Astrocyte of the cerebellum (primary cell): Measurements from ENCODE around the gene TCEAL9.
"Not testable (repeated sequence)": the region's sequence is repeated elsewhere in the genome, so short reads cannot be mapped to it uniquely, and the experiment has no call there.

Source experiments
- DNase-seq: peaks from one replicate; pipeline ENCODE4 v3.0.0-alpha.2; 2011; ENCODE audit warnings: low read depth
- H3K4me3 ChIP-seq: 2 replicates; pipeline ENCODE4 v1.5.1; 2011; ENCODE audit warnings: mild to moderate bottlenecking, low read depth, low read length, moderate library complexity
- CTCF ChIP-seq: IDR thresholded peaks from 2 replicates; pipeline ENCODE4 v1.5.1; 2012; ENCODE audit warnings: low read length, low read depth, moderate library complexity, mild to moderate bottlenecking; ENCODE audit errors: missing control alignments
- in situ Hi-C: cut with HindIII; loops from 2 replicates; pipeline ENCODE4 v1.10.0; 2017; ENCODE audit warnings: low sequenced_read_pairs

TCEAL9 gene

GRCh38 chrX:103338663-103339062 is 17.6 kb upstream of the TCEAL9 start:
- in situ Hi-C loops, result no loop called here
- H3K4me3 ChIP-seq, result no peak overlapping the region

GRCh38 chrX:103343105-103343504 is 13.2 kb upstream of the TCEAL9 start:
- in situ Hi-C loops, result no loop called here
- peak; percentile 18 for DNase-seq

More at GRCh38 chrX:103338663-103339062, 17.6 kb upstream of the TCEAL9 start:
- TF ChIP-seq CTCF, result no peak
- DNase-seq, result no peak

GRCh38 chrX:103344606-103345005 is 11.7 kb upstream of the TCEAL9 start:
- in situ Hi-C loops, result no loop called here
- TF ChIP-seq CTCF, result no peak
- no peak for DNase-seq
- H3K4me3 ChIP-seq, result no peak overlapping the region

More at GRCh38 chrX:103343105-103343504, 13.2 kb upstream of the TCEAL9 start:
- no peak overlapping the region for H3K4me3 ChIP-seq
- TF ChIP-seq CTCF, result peak; percentile 66

GRCh38 chrX:103347682-103348397 is 8.5 kb upstream of the TCEAL9 start:
- TF ChIP-seq CTCF, result no peak
- H3K4me3 ChIP-seq, result no peak overlapping the region
- in situ Hi-C loops, result no loop called here
- DNase-seq, result no peak

GRCh38 chrX:103356858-103357257 is 552 bp downstream of the TCEAL9 start:
- in situ Hi-C loops, result no loop called here
- no peak for TF ChIP-seq CTCF
- peak overlapping the region; percentile 86 for H3K4me3 ChIP-seq
- no peak for DNase-seq

GRCh38 chrX:103357871-103358270 is 1.6 kb downstream of the TCEAL9 start:
- DNase-seq, result no peak
- in situ Hi-C loops, result no loop called here
- no peak for TF ChIP-seq CTCF
- peak overlapping the region; percentile 86 for H3K4me3 ChIP-seq

- H3K4me3 ChIP-seq, in situ Hi-C loops, DNase-seq: not testable (repeated sequence)
These were observed 3.3 kb downstream of the TCEAL9 start for GRCh38 chrX:103359605-103360004.
